Astrocyte of the cerebellum (primary cell): ENCODE results near the gene SLC39A7.

Source experiments
- DNase-seq: peaks from one replicate; pipeline ENCODE4 v3.0.0-alpha.2; 2011; ENCODE audit warnings: low read depth
- H3K4me3 ChIP-seq: 2 replicates; pipeline ENCODE4 v1.5.1; 2011; ENCODE audit warnings: mild to moderate bottlenecking, low read depth, low read length, moderate library complexity
- CTCF ChIP-seq: IDR thresholded peaks from 2 replicates; pipeline ENCODE4 v1.5.1; 2012; ENCODE audit warnings: low read length, low read depth, moderate library complexity, mild to moderate bottlenecking; ENCODE audit errors: missing control alignments
- in situ Hi-C: cut with HindIII; loops from 2 replicates; pipeline ENCODE4 v1.10.0; 2017; ENCODE audit warnings: low sequenced_read_pairs

Gene SLC39A7

GRCh38 chr6:33166363-33166762 lies 34.3 kb upstream of the SLC39A7 start:
- no peak for DNase-seq

GRCh38 chr6:33166811-33167210 lies 33.9 kb upstream of the SLC39A7 start:
- no peak overlapping the region for H3K4me3 ChIP-seq
- no peak for DNase-seq
- TF ChIP-seq CTCF = no peak
- in situ Hi-C loops = no loop called here

More at GRCh38 chr6:33166363-33166762, 34.3 kb upstream of the SLC39A7 start:
- no peak for TF ChIP-seq CTCF
- no peak overlapping the region for H3K4me3 ChIP-seq
- in situ Hi-C loops = no loop called here

GRCh38 chr6:33167374-33168283 lies 33.0 kb upstream of the SLC39A7 start:
- no peak for TF ChIP-seq CTCF
- H3K4me3 ChIP-seq = no peak overlapping the region
- in situ Hi-C loops = no loop called here
- no peak for DNase-seq

- no peak for TF ChIP-seq CTCF
- no peak for DNase-seq
- no peak overlapping the region for H3K4me3 ChIP-seq
- in situ Hi-C loops = no loop called here
Observed at GRCh38 chr6:33168284-33168601, 32.4 kb upstream of the SLC39A7 start.

GRCh38 chr6:33168639-33169038 lies 32.0 kb upstream of the SLC39A7 start:
- TF ChIP-seq CTCF = no peak
- in situ Hi-C loops = no loop called here
- DNase-seq = no peak
- no peak overlapping the region for H3K4me3 ChIP-seq

- DNase-seq = no peak
- no peak for TF ChIP-seq CTCF
- in situ Hi-C loops = no loop called here
- no peak overlapping the region for H3K4me3 ChIP-seq
Observed at GRCh38 chr6:33169291-33170175, 31.1 kb upstream of the SLC39A7 start.
